ENCODE measurements around the gene FAM118A. TPM values are rescaled to one million over a fixed set of nuclear protein-coding genes. Genes with fewer than 3 reads are reported as not detected.
"Not testable (repeated sequence)": the region's sequence is repeated elsewhere in the genome, so short reads cannot be mapped to it uniquely, and the experiment has no call there.

The FAM118A gene
- total RNA-seq, 2 donors from 2014 or later: 59.2 to 79.0 TPM

- Mint-ChIP-seq H3K27ac (no peak overlapping the region), H3K36me3 (peaks cover 0 to 9% of the 10 kb centered on the region in 2 donors), H3K9me3 (peaks cover 6 to 7% of the 10 kb centered on the region in 2 donors)
- ATAC-seq (no peak), DNase-seq (ENCODE audit: low spot score in 2 of 2) (no peak)
Observed at GRCh38 chr22:45366713-45367112, 57.0 kb downstream of the FAM118A start.

GRCh38 chr22:45373592-45373991, 63.9 kb downstream of the FAM118A start:
- not testable (repeated sequence) for DNase-seq (ENCODE audit: low spot score in 2 of 2); ATAC-seq; H3K36me3 Mint-ChIP-seq; H3K9me3 Mint-ChIP-seq; H3K27ac Mint-ChIP-seq

- ATAC-seq (peak; percentile 39 to 53), DNase-seq (ENCODE audit: low spot score in 2 of 2) (no peak)
- Mint-ChIP-seq H3K36me3 (no peaks in the 10 kb centered on the region), H3K9me3 (no peaks in the 10 kb centered on the region), H3K27ac (no peak overlapping the region)
Observed at GRCh38 chr22:45376009-45376408, 66.3 kb downstream of the FAM118A start.

GRCh38 chr22:45376703-45377102, 67.0 kb downstream of the FAM118A start:
- Mint-ChIP-seq H3K9me3 (no peaks in the 10 kb centered on the region), H3K36me3 (no peaks in the 10 kb centered on the region), H3K27ac (no peak overlapping the region)
- ATAC-seq: no peak
- DNase-seq (ENCODE audit: low spot score in 2 of 2): no peak

GRCh38 chr22:45381348-45381747, 71.6 kb downstream of the FAM118A start:
- Mint-ChIP-seq H3K36me3 (no peaks in the 10 kb centered on the region), H3K27ac (no peak overlapping the region), H3K9me3 (no peaks in the 10 kb centered on the region)
- no peak for ATAC-seq
- no peak for DNase-seq (ENCODE audit: low spot score in 2 of 2)

GRCh38 chr22:45389546-45389945, 79.8 kb downstream of the FAM118A start:
- H3K9me3 Mint-ChIP-seq: no peaks in the 10 kb centered on the region
- no peak for DNase-seq (ENCODE audit: low spot score in 2 of 2)
- H3K36me3 Mint-ChIP-seq: no peaks in the 10 kb centered on the region
- ATAC-seq: no peak
- H3K27ac Mint-ChIP-seq: no peak overlapping the region

Other genes starting within 250 kb of the FAM118A start
- 100 to 1,000 TPM; 152 to 159 TPM for gene NUP50, start 146.0 kb upstream of the FAM118A start, total RNA-seq
- gene KIAA0930, start 69.0 kb upstream of the FAM118A start, total RNA-seq: 10 to 100 TPM; 12.5 to 16.5 TPM
- gene UPK3A, start 25.0 kb upstream of the FAM118A start, total RNA-seq: not detected
- gene SMC1B, start 103.7 kb downstream of the FAM118A start, total RNA-seq: under 1 TPM; 0.80 to 0.93 TPM
- 1 to 10 TPM; 6.7 to 9.7 TPM for gene RIBC2, start 103.8 kb downstream of the FAM118A start, total RNA-seq
- under 1 TPM; 0.39 to 0.57 TPM for gene FBLN1, start 192.9 kb downstream of the FAM118A start, total RNA-seq